H1 (cell line): ENCODE results near the gene LOC128125822.

ENCODE experiments used
- CEBPB ChIP-seq: IDR thresholded peaks from 2 replicates; pipeline ENCODE4 v1.6.1; 2012; ENCODE audit warnings: low read depth, low read length
- GABPA ChIP-seq: IDR thresholded peaks from 2 replicates; pipeline ENCODE4 v1.6.1; 2011; ENCODE audit warnings: mild to moderate bottlenecking, low read length, moderate library complexity, borderline replicate concordance; ENCODE audit not compliant: insufficient read depth
- SRF ChIP-seq: IDR thresholded peaks from 2 replicates; pipeline ENCODE4 v1.6.1; 2011; ENCODE audit warnings: mild to moderate bottlenecking, low read depth, low read length, moderate library complexity

The LOC128125822 gene

DNA sequence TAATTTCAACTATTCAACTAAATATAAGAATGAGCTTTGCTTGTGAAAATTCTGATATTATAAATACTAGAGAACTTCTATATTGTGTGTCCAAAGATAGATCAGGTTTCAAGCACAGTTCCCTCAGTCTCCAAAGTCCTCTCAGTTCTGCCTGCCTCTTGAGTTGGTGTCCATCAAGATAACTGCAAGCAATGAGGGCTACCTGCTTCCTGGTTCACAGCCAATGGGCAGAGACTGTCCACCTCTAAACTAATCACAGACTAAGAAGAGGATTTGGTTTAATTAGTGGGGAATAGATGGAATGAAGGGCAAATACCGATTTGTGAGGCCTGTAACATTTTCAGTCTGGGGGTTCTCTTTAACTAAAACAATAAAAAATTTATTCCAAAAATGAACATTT, 41.3 kb upstream of the LOC128125822 start (continued):
- TF ChIP-seq SRF (no peak), CEBPB (no peak), GABPA (no peak)
- TF ChIP-seq, all 59 proteins: peak for 0
